Neural progenitor cell (in vitro differentiated cells): ENCODE data around the gene PLAGL1. TPM values are rescaled to one million over a fixed set of nuclear protein-coding genes. Genes with fewer than 3 reads are reported as not detected.

Source experiments
- DNase-seq: peaks from one replicate; pipeline ENCODE4 v3.0.0-alpha.2; 2016; ENCODE audit warnings: low spot score
- H2AFZ ChIP-seq: fragments of 200-600 bp; sonication (generic); replicated peaks from 2 replicates; pipeline ENCODE4 v1.6.1; 2016; ENCODE audit warnings: antibody characterized with exemption
- H3F3A ChIP-seq: fragments of 200-600 bp; sonication (generic); 2 replicates; pipeline ENCODE4 v1.6.1; 2016; ENCODE audit warnings: antibody characterized with exemption, low read depth
- H3K27ac ChIP-seq: fragments of 200-600 bp; sonication (generic); 2 replicates; pipeline ENCODE4 v1.5.1; 2016; ENCODE audit warnings: mild to moderate bottlenecking
- H3K27me3 ChIP-seq: fragments of 200-600 bp; sonication (generic); 2 replicates; pipeline ENCODE4 v1.6.1; 2016; ENCODE audit warnings: mild to moderate bottlenecking, moderate library complexity
- H3K36me3 ChIP-seq: fragments of 200-600 bp; sonication (generic); 2 replicates; pipeline ENCODE4 v1.5.1; 2016
- H3K4me1 ChIP-seq: fragments of 200-600 bp; sonication (generic); 2 replicates; pipeline ENCODE4 v1.6.1; 2016; ENCODE audit warnings: mixed run types
- H3K4me2 ChIP-seq: fragments of 200-600 bp; sonication (generic); 2 replicates; pipeline ENCODE4 v1.6.1; 2016
- H3K4me3 ChIP-seq: fragments of 200-600 bp; sonication (generic); 2 replicates; pipeline ENCODE4 v1.5.1; 2016
- H3K79me2 ChIP-seq: fragments of 200-600 bp; sonication (generic); 2 replicates; pipeline ENCODE4 v1.6.1; 2016; ENCODE audit warnings: low read depth
- H3K9ac ChIP-seq: fragments of 200-600 bp; sonication (generic); 2 replicates; pipeline ENCODE4 v1.6.1; 2016
- H3K9me3 ChIP-seq: fragments of 200-600 bp; sonication (generic); 2 replicates; pipeline ENCODE4 v1.5.1; 2016; ENCODE audit warnings: low read depth
- H4K20me1 ChIP-seq: fragments of 200-600 bp; sonication (generic); 2 replicates; pipeline ENCODE4 v1.6.1; 2016; ENCODE audit warnings: low read depth
- H3K27ac Mint-ChIP-seq: 3 replicates; pipeline ENCODE4 v1.8.0; 2021; ENCODE audit warnings: mixed read lengths
- H3K27me3 Mint-ChIP-seq: 2 replicates; pipeline ENCODE4 v1.8.0; 2022; ENCODE audit warnings: low read depth, mild to moderate bottlenecking, inconsistent platforms, moderate library complexity, mixed read lengths; ENCODE audit not compliant: insufficient read depth
- H3K36me3 Mint-ChIP-seq: 3 replicates; pipeline ENCODE4 v1.8.0; 2021; ENCODE audit warnings: mixed read lengths
- H3K4me1 Mint-ChIP-seq: 3 replicates; pipeline ENCODE4 v1.8.0; 2021; ENCODE audit warnings: mixed read lengths
- H3K4me3 Mint-ChIP-seq: 3 replicates; pipeline ENCODE4 v1.8.0; 2021; ENCODE audit warnings: mild to moderate bottlenecking, moderate library complexity, mixed read lengths
- H3K9me3 Mint-ChIP-seq: 3 replicates; pipeline ENCODE4 v1.8.0; 2020; ENCODE audit warnings: mixed read lengths
- EZH2 ChIP-seq: fragments of 200-600 bp; sonication (generic); IDR thresholded peaks from 2 replicates; pipeline ENCODE4 v1.6.1; 2017; ENCODE audit warnings: antibody characterized with exemption, mild to moderate bottlenecking, moderate library complexity
- EZH2phosphoT487 ChIP-seq: fragments of 200-600 bp; sonication (generic); IDR thresholded peaks from 2 replicates; pipeline ENCODE4 v1.6.1; 2017; ENCODE audit warnings: antibody characterized with exemption
- total RNA-seq: library from RNA; depleted of rRNA; stranded (reverse); fragments of >200 nt; gene quantifications from 2 replicates; pipeline ENCODE4 v1.2.3, GENCODE V29; 2015; ENCODE audit warnings: low replicate concordance
- TF ChIP-seq, protein P1 (sequence below): fragments of 200-600 bp; sonication (generic); IDR thresholded peaks from 2 replicates; pipeline ENCODE4 v1.5.1; 2017; ENCODE audit warnings: antibody characterized with exemption, mild to moderate bottlenecking

Gene PLAGL1
- total RNA-seq, 1 donor from 2014 or later = 5.6 TPM

DNA sequence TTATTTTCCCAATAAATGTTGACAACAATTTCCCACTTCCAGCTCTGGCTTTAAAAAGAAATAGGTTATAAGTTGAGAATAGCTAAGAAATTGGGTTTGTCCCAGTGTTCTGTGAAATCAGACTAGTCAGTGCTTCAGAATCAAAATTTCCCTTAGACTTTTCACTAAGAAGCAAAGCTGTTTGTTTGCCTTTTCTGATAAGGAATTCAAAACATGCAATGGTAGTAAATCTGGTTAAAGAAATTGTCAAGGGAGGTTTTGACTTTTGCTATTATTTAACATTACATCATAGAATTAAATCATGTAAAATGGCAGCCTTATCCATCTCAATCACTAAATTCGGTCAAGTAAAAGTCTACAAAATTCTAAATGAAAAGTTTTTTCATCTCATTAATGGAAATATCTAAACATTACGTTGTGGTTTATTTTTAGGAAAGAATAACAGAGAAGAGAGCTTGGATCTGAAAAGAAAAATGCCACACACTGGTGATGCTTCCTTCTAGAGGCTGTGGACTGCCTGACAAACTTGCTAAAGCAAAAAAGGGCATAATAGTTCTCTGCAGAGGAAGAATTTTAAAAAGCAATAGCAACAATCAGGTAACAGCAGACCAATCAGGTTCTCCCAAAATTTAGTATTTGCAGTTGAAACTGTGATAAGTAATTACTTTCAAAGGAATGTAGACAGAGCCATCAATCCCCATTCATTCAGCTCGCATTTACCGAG is 36.4 kb downstream of the PLAGL1 start:
- Histone ChIP-seq H3K4me3 (no peak overlapping the region), H4K20me1 (peaks cover 6% of the 10 kb centered on the region), H3K9ac (no peak overlapping the region), H3F3A (peaks cover 38% of the 10 kb centered on the region), H2AFZ (no peak overlapping the region), H3K79me2 (no peaks in the 10 kb centered on the region), H3K4me1 (peaks cover 83% of the 10 kb centered on the region), H3K4me2 (peak overlapping the region; percentile 78), H3K27ac (no peak overlapping the region), H3K36me3 (no peaks in the 10 kb centered on the region), H3K27me3 (peaks cover 90% of the 10 kb centered on the region), H3K9me3 (no peaks in the 10 kb centered on the region)
- Mint-ChIP-seq H3K27me3 (no peaks in the 10 kb centered on the region), H3K36me3 (peaks cover 2% of the 10 kb centered on the region), H3K27ac (peak overlapping the region; percentile 99), H3K4me1 (peaks cover 85% of the 10 kb centered on the region), H3K4me3 (peak overlapping the region; percentile 30), H3K9me3 (no peaks in the 10 kb centered on the region)
- no peak for DNase-seq
- no peak for TF ChIP-seq EZH2phosphoT487
- TF ChIP-seq EZH2 = no peak
- TF ChIP-seq, protein P1, sequence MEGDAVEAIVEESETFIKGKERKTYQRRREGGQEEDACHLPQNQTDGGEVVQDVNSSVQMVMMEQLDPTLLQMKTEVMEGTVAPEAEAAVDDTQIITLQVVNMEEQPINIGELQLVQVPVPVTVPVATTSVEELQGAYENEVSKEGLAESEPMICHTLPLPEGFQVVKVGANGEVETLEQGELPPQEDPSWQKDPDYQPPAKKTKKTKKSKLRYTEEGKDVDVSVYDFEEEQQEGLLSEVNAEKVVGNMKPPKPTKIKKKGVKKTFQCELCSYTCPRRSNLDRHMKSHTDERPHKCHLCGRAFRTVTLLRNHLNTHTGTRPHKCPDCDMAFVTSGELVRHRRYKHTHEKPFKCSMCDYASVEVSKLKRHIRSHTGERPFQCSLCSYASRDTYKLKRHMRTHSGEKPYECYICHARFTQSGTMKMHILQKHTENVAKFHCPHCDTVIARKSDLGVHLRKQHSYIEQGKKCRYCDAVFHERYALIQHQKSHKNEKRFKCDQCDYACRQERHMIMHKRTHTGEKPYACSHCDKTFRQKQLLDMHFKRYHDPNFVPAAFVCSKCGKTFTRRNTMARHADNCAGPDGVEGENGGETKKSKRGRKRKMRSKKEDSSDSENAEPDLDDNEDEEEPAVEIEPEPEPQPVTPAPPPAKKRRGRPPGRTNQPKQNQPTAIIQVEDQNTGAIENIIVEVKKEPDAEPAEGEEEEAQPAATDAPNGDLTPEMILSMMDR = no peak

DNA sequence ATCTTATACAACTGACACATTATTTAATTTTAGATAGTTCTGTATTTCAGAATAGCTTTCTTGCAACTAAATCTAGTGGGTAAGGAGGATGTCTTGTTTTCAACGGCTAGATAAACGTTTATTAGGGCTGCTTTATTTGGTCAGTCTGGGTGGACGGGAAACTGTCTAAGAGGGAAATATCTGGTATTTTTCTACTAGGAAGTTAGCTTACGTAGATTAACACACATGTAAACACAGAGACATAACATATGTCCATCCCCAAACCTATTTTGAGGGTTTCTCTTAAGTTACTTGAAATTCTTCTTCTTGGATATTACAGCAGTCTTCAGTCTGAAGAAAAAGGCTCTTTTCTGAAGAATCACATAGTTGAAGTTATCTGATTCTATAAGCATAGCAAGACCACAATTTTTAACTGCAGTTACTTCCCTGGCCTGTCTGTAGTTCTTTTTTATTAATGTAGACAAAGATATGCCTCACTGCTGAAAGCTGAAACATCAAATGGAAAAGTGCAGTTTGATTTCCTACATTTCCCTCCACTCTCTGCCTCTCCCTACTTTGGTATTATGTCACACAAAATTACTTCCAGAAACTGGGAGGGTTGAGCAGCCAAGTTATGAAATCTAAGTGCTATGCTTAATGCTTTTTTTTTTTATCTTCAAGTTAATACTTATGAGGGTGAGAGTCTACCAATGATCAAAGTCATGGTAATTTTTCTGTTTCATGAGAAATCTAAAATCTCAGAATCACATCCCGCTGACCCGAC is 37.4 kb downstream of the PLAGL1 start:
- H3K27me3 ChIP-seq = peaks cover 90% of the 10 kb centered on the region
- no peaks in the 10 kb centered on the region for H3K36me3 ChIP-seq
- Mint-ChIP-seq H3K27ac (peak overlapping the region; percentile 99), H3K4me3 (peak overlapping the region; percentile 52), H3K27me3 (no peaks in the 10 kb centered on the region), H3K36me3 (peaks cover 10% of the 10 kb centered on the region), H3K9me3 (no peaks in the 10 kb centered on the region), H3K4me1 (peaks cover 78% of the 10 kb centered on the region)
- no peak for DNase-seq
- no peak for TF ChIP-seq EZH2phosphoT487
- TF ChIP-seq, protein P1 = no peak
- no peak for TF ChIP-seq EZH2
- H3K4me1 ChIP-seq = peaks cover 89% of the 10 kb centered on the region
- H3K9ac ChIP-seq = no peak overlapping the region
- H4K20me1 ChIP-seq = peaks cover 6% of the 10 kb centered on the region
- H3F3A ChIP-seq = peaks cover 42% of the 10 kb centered on the region
- H3K79me2 ChIP-seq = no peaks in the 10 kb centered on the region
- H3K9me3 ChIP-seq = no peaks in the 10 kb centered on the region
- H2AFZ ChIP-seq = no peak overlapping the region
- peak overlapping the region; percentile 78 for H3K4me2 ChIP-seq
- no peak overlapping the region for H3K4me3 ChIP-seq
- H3K27ac ChIP-seq = no peak overlapping the region

DNA sequence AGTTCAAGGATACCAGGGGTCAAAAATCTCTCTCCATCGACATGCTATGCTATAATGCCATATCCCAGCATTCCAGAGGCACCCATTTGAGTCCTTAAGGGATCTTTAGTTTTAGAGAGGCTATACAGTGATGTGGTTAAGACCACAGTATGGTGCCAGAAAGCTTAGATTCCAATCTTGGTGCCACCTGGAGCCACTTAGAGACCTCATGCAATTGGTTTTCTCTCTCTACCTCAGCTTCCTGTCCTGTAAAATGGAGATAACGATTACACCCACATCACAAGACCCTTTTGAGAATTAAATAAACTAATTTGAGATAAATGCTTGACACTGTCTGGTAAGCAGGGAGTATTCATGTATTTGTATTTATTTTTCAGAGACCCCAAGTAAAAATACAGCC is 39.0 kb downstream of the PLAGL1 start:
- peak overlapping the region; percentile 89 for H3K27ac Mint-ChIP-seq
- TF ChIP-seq, protein P1 = no peak
- no peak for TF ChIP-seq EZH2phosphoT487
- TF ChIP-seq EZH2 = no peak
- peaks cover 65% of the 10 kb centered on the region for H3K4me1 Mint-ChIP-seq
- H3K4me1 ChIP-seq = peaks cover 94% of the 10 kb centered on the region
- peaks cover 49% of the 10 kb centered on the region for H3F3A ChIP-seq
- peaks cover 87% of the 10 kb centered on the region for H3K27me3 ChIP-seq
- no peak overlapping the region for H3K4me3 ChIP-seq
- H3K36me3 ChIP-seq = no peaks in the 10 kb centered on the region
- H3K9me3 ChIP-seq = no peaks in the 10 kb centered on the region
- H3K27ac ChIP-seq = no peak overlapping the region
- no peaks in the 10 kb centered on the region for H3K79me2 ChIP-seq
- DNase-seq = peak; percentile 45
- H3K9me3 Mint-ChIP-seq = no peaks in the 10 kb centered on the region
- H2AFZ ChIP-seq = no peak overlapping the region
- H4K20me1 ChIP-seq = peaks cover 6% of the 10 kb centered on the region
- H3K9ac ChIP-seq = no peak overlapping the region
- peaks cover 19% of the 10 kb centered on the region for H3K36me3 Mint-ChIP-seq
- H3K4me2 ChIP-seq = peak overlapping the region; percentile 23
- no peak overlapping the region for H3K4me3 Mint-ChIP-seq
- H3K27me3 Mint-ChIP-seq = no peaks in the 10 kb centered on the region
